ENCODE data around the gene SCGN. TPM values are rescaled to one million over a fixed set of nuclear protein-coding genes. Genes with fewer than 3 reads are reported as not detected.

Gene SCGN
- total and polyA plus RNA-seq, 9 of the 15 experiments (the other 6 are each of a cell fraction or from before 2014, with no cell fraction given): not detected

GRCh38 chr6:25710287-25710686 is 58.3 kb downstream of the SCGN start:
- peak overlapping the region; percentile 68; the same call in 1 of the 2 replicates for H2AFZ ChIP-seq (ENCODE audit: low read depth, low read length)
- in situ Hi-C loops (cut with MboI): no loop called here
- no peak for DNase-seq (ENCODE audit: extremely low read depth in 1 of 4, low spot score in 3 of 4)

More at GRCh38 chr6:25710287-25710686, 58.3 kb downstream of the SCGN start:
- ChIA-PET CTCF (ENCODE audit: low intra/inter-chr PET ratio) (no interaction called here), POLR2A (interaction anchor here (0.7 to 0.8 kb wide), 2 partner anchors 13 to 271 kb away, joined by 3 read pairs; no protein-coding TSS in a partner anchor)
- intact Hi-C loops (cut with micrococcal nuclease): loop anchor here (10.0 kb wide), 1 partner anchor 435 kb away; the partner anchor contains the start of gene CARMIL1
- BruUV-seq (replicated peaks): no TSS peak
- 24% methylated on average over 13 of the region's 14 CpGs for WGBS (ENCODE audit: insufficient coverage, low coverage, missing lambda C conversion rate)
- Histone ChIP-seq H4K20me1 (replicated peaks; ENCODE audit: control insufficient read depth, insufficient read depth, low read length) (no peaks in the 10 kb centered on the region), H3K9ac (ENCODE audit: insufficient read depth in 1 of 2, low read depth in 2 of 2, low read length in 2 of 2) (no peak overlapping the region), H3K9me1 (ENCODE audit: control insufficient read depth, insufficient read depth, low read length) (no peaks in the 10 kb centered on the region), H3K79me2 (ENCODE audit: control insufficient read depth, insufficient read depth, low read length) (no peaks in the 10 kb centered on the region), H3K4me3 (no peak overlapping the region), H3K27ac (ENCODE audit: extremely low read depth, low read depth, low read length) (no peak overlapping the region), H3K4me1 (replicated peaks in 1 of 2; ENCODE audit: control insufficient read depth in 2 of 2, insufficient read depth in 2 of 2, low read length in 2 of 2) (no peaks in the 10 kb centered on the region), H3K4me2 (ENCODE audit: insufficient read depth, low read length) (no peak overlapping the region), H3K36me3 (ENCODE audit: control insufficient read depth, insufficient read depth, low read length) (no peaks in the 10 kb centered on the region), H3K27me3 (ENCODE audit: control insufficient read depth in 2 of 2, insufficient read depth in 2 of 2, low read length in 2 of 2) (peaks cover 3 to 13% of the 10 kb centered on the region in 2 experiments), H3K9me3 (replicated peaks; ENCODE audit: control insufficient read depth, insufficient read depth, low read depth, low read length) (no peaks in the 10 kb centered on the region)
- FAIRE-seq (no peak), ATAC-seq (no peak)
- no peak for TF ChIP-seq CEBPG (CRISPR knock-in tag; IDR thresholded peaks at IDR 0.05)
- peak; percentile 50 to 89 for TF ChIP-seq CEBPG (tag; conservative IDR thresholded peaks at IDR 0.05 in 1 of 2, IDR thresholded peaks at IDR 0.05 in 1 of 2)
- TF ChIP-seq CEBPB (tag; IDR thresholded peaks at IDR 0.05): peak; percentile 89
- TF ChIP-seq USF1 (CRISPR knock-in tag; IDR thresholded peaks at IDR 0.05): no peak
- peak; percentile 84 for TF ChIP-seq HINFP (tag; conservative IDR thresholded peaks at IDR 0.05; ENCODE audit: low read depth)

Data from K562 (cell line).